Vagina (tissue), 2 donors: Measurements from ENCODE around the gene EXD3. TPM values are rescaled to one million over a fixed set of nuclear protein-coding genes. Genes with fewer than 3 reads are reported as not detected.

Experiments
- DNase-seq, 2 donors: peaks; one replicate each; pipeline ENCODE4 v3.0.0-alpha.2; 2017; ENCODE audit errors: extremely low spot score in 2 of 2
- H3K27ac ChIP-seq: fragments of 200-600 bp; sonication (generic); one replicate; pipeline ENCODE4 v1.5.1; 2019
- H3K27me3 ChIP-seq: fragments of 200-600 bp; sonication (generic); one replicate; pipeline ENCODE4 v1.5.1; 2019
- H3K36me3 ChIP-seq, 2 donors: fragments of 200-600 bp; sonication (generic); one replicate each; pipeline ENCODE4 v1.5.1; 2017 to 2019
- H3K4me1 ChIP-seq: fragments of 200-600 bp; sonication (generic); one replicate; pipeline ENCODE4 v1.5.1; 2019
- H3K4me3 ChIP-seq, 2 donors: fragments of 200-600 bp; sonication (generic); 1 replicate in 1 of 2; 2 replicates in 1 of 2; pipeline ENCODE4 v1.5.1; 2016 to 2019
- H3K9me3 ChIP-seq: fragments of 200-600 bp; sonication (generic); one replicate; pipeline ENCODE4 v1.5.1; 2019
- POLR2A ChIP-seq, 2 donors: fragments of 450-650 bp; IDR thresholded peaks; one replicate each; pipeline ENCODE4 v1.6.1; 2017; ENCODE audit warnings: antibody characterized with exemption in 2 of 2, mild to moderate bottlenecking in 2 of 2, moderate library complexity in 2 of 2
- POLR2AphosphoS5 ChIP-seq, 2 donors: sonication (generic); formaldehyde crosslinking; IDR thresholded peaks; one replicate each; pipeline ENCODE4 v1.9.0; 2017; ENCODE audit warnings: antibody characterized with exemption in 2 of 2, mild to moderate bottlenecking in 2 of 2, low read depth in 1 of 2; ENCODE audit not compliant: insufficient read depth in 1 of 2
- intact Hi-C: fragments of 100-400 bp; cut with DNase I; formaldehyde crosslinking; loops from one replicate; pipeline ENCODE4 v1.15.1; 2023
- total RNA-seq: library from RNA; depleted of rRNA; stranded (reverse); fragments of >200 nt; gene quantifications from one replicate; pipeline ENCODE4 v1.2.3, GENCODE V29; 2016
- TF ChIP-seq, protein P1 (sequence below), 3 experiments: fragments of 450-650 bp in 2 of 3; fragments of 200-600 bp in 1 of 3; sonication (generic) in 1 of 3; IDR thresholded peaks; one replicate each; pipeline ENCODE4 v1.5.1; 2017 to 2019; ENCODE audit warnings: antibody characterized with exemption in 3 of 3, mild to moderate bottlenecking in 2 of 3, moderate library complexity in 2 of 3

EXD3 gene
- total RNA-seq, 1 donor from 2014 or later = 35.6 TPM

DNA sequence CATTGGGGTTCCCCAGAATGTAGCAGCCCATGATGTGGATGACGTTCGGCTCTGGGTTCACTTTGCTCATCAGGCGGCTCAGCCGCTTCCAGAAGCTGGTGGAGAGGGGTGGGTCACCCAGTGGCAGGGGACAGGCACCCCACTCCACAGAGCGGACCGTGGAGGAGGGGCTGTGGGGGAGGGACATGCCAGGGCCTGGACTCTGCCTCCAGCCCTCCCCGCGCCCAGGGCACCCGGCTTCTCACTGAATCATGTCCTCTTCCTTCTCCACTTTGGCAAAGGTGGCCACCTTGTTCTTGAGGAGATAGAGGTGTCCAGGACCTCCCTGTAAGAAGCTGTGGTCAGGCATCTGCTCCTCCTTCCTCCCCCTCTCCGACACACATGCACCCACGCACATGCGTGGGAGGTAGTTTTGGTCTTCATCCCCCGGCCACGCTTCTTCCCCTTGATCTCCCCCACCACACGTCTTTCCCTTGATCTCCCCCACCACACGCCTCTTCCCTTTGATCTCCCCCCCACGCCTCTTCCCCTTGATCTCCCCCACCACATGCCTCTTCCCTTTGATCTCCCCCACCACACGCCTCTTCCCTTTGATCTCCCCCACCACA is 27.1 kb upstream of the EXD3 start:
- no peak overlapping the region for H3K4me3 ChIP-seq
- TF ChIP-seq POLR2A (IDR thresholded peaks at IDR 0.05) = no peak
- no peak for TF ChIP-seq POLR2AphosphoS5 (IDR thresholded peaks at IDR 0.05; ENCODE audit: insufficient read depth in 1 of 2, low read depth in 1 of 2)
- TF ChIP-seq, protein P1, sequence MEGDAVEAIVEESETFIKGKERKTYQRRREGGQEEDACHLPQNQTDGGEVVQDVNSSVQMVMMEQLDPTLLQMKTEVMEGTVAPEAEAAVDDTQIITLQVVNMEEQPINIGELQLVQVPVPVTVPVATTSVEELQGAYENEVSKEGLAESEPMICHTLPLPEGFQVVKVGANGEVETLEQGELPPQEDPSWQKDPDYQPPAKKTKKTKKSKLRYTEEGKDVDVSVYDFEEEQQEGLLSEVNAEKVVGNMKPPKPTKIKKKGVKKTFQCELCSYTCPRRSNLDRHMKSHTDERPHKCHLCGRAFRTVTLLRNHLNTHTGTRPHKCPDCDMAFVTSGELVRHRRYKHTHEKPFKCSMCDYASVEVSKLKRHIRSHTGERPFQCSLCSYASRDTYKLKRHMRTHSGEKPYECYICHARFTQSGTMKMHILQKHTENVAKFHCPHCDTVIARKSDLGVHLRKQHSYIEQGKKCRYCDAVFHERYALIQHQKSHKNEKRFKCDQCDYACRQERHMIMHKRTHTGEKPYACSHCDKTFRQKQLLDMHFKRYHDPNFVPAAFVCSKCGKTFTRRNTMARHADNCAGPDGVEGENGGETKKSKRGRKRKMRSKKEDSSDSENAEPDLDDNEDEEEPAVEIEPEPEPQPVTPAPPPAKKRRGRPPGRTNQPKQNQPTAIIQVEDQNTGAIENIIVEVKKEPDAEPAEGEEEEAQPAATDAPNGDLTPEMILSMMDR (IDR thresholded peaks at IDR 0.05) = no peak
- no peaks in the 10 kb centered on the region for H3K27me3 ChIP-seq
- H3K4me1 ChIP-seq = peaks cover 27% of the 10 kb centered on the region
- no peaks in the 10 kb centered on the region for H3K9me3 ChIP-seq
- H3K36me3 ChIP-seq = peaks cover 0 to 9% of the 10 kb centered on the region in 2 donors
- no peak for DNase-seq
- intact Hi-C loops = no loop called here
- no peak overlapping the region for H3K27ac ChIP-seq

DNA sequence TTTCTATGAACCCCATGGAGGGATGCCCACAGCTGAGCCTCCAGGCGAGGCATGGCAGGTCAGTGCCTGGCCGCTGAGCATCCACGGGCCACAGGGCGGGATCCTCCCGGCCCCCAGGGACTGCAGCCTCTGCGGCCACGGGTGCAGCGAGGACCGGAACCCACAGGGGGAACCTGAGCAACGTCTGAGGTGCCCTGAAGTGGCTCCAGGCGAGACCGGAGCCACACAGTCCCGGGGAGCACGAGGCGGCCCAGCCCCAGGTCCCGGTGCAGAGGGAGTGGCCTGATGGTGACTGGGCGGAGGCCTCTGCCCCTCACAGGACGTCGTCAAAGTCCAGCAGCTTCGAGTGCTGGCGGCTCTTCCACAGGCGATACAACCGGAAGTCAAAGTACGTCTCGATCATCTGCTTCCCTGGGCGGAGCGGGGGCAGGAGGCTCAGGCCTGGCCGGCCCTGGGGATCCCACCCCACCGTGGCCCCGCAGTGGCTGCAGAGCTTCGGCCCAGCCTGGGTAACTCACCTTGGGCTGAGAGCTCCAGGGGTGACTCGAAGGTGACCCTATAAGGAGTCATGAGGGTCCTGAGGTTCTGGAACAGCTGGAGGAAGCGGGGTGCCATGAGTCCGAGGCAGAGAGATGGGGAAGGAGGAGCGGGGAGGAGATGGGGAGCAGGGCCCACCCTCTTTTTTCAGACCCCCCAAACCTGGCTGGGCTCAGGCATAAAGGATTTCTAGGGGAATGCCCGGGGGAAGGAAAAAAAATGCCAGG is 26.3 kb upstream of the EXD3 start:
- Histone ChIP-seq H3K9me3 (no peaks in the 10 kb centered on the region), H3K27ac (no peak overlapping the region), H3K4me3 (no peak overlapping the region), H3K27me3 (no peaks in the 10 kb centered on the region), H3K36me3 (peaks cover 0 to 9% of the 10 kb centered on the region in 2 donors), H3K4me1 (peaks cover 21% of the 10 kb centered on the region)
- intact Hi-C loops = no loop called here
- TF ChIP-seq POLR2A (IDR thresholded peaks at IDR 0.05) = no peak
- no peak for TF ChIP-seq POLR2AphosphoS5 (IDR thresholded peaks at IDR 0.05; ENCODE audit: insufficient read depth in 1 of 2, low read depth in 1 of 2)
- TF ChIP-seq, protein P1 (IDR thresholded peaks at IDR 0.05) = no peak
- DNase-seq = no peak

DNA sequence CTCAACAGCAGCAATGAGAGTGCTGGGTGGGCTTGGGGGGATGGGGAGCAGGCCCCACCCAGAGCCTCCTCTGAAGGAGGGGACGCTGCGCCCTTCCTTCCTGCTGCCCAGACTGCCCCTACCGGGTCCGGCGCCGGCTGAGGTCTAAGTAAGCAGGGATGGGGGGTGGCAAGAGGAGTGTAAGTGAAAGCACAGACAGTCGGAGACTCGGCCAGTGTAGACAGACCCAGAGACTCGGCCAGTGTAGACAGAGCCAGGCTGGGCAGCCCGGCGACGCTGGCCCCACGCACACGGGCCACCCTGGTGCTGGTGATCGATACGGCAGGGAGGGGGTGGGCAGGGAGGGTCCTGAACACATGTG is 25.6 kb upstream of the EXD3 start:
- Histone ChIP-seq H3K4me3 (no peak overlapping the region), H3K27ac (no peak overlapping the region), H3K36me3 (peaks cover 0 to 9% of the 10 kb centered on the region in 2 donors), H3K9me3 (no peaks in the 10 kb centered on the region), H3K27me3 (no peaks in the 10 kb centered on the region), H3K4me1 (peaks cover 17% of the 10 kb centered on the region)
- no peak for TF ChIP-seq POLR2AphosphoS5 (IDR thresholded peaks at IDR 0.05; ENCODE audit: insufficient read depth in 1 of 2, low read depth in 1 of 2)
- TF ChIP-seq, protein P1 (IDR thresholded peaks at IDR 0.05) = no peak
- no peak for TF ChIP-seq POLR2A (IDR thresholded peaks at IDR 0.05)
- intact Hi-C loops = no loop called here
- DNase-seq = no peak

DNA sequence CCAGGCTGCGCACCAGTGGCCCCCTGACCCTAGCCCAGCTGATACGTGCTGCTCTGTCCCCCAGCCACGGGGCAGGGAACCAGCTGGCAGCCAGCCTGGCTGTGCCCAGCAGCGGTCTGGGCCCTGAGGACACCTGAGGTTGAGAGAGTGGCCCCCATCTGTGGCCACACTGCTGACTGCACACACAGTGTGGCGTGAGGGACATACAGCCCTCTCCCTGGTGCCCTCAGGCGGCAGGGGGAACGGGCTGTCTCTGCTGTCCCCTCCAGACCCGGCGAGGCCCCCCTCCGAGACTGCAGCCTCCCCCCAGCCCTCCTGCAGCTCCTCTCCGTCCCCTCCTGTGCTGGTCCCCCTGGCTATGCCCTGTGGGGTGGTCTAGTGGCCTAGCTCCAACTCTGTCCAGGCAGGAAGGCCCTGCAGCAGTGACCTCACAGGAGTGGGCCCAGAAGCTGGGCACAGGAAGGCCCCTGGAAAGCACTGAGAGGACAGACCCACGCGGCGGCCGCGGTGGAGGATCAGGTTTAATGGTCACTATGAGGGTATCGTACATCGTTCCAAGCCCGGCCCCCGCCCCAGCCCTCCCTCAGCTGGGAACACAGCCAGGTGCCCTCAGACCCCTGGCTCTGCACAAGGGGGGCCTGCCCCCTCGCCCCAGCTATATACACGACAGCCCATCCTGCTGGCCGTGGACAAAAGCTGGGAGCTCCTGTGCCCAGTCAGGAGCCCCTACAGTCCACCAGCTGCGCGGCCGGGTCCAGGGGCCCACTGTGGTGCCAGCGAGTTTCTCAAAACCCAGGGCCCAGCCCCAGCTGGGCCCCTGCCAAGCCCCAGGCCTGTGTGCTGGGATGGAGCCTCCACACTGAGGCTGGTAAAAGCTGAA is 25.0 kb upstream of the EXD3 start:
- H3K4me1 ChIP-seq = peaks cover 12% of the 10 kb centered on the region
- DNase-seq = no peak
- no peak overlapping the region for H3K27ac ChIP-seq
- no peak for TF ChIP-seq POLR2A (IDR thresholded peaks at IDR 0.05)
- no peak for TF ChIP-seq POLR2AphosphoS5 (IDR thresholded peaks at IDR 0.05; ENCODE audit: insufficient read depth in 1 of 2, low read depth in 1 of 2)
- TF ChIP-seq, protein P1 (IDR thresholded peaks at IDR 0.05) = no peak
- H3K36me3 ChIP-seq = peaks cover 0 to 9% of the 10 kb centered on the region in 2 donors
- H3K27me3 ChIP-seq = no peaks in the 10 kb centered on the region
- intact Hi-C loops = loop anchor here (1.0 kb wide), 1 partner anchor 19 kb away; no protein-coding TSS in a partner anchor
- H3K9me3 ChIP-seq = no peaks in the 10 kb centered on the region
- H3K4me3 ChIP-seq = no peak overlapping the region
